ENCODE data around the gene EVC2.

GRCh38 chr4:5552451-5552850, 155.9 kb downstream of the EVC2 start:
- TF ChIP-seq CTCF (IDR thresholded peaks at IDR 0.05) (no peak), POLR2A (IDR thresholded peaks at IDR 0.05) (no peak)

All from body of pancreas (tissue), 4 donors.